Natural killer cell (primary cell): ENCODE measurements around the gene MXRA7. TPM values are rescaled to one million over a fixed set of nuclear protein-coding genes. Genes with fewer than 3 reads are reported as not detected.

Source experiments
- ATAC-seq, 3 donors: fragments of 150-1000 bp in 2 of 3; fragments of 200-7000 bp in 1 of 3; cut with Tn5 transposase; 1 replicate in 1 of 3; 2 replicates in 2 of 3; pipeline ENCODE4 v1.10.0; 2021; ENCODE audit warnings: mild to moderate bottlenecking in 2 of 3, moderate library complexity in 2 of 3
- DNase-seq, 2 donors: peaks; one replicate each; pipeline versions ENCODE4 v3.0.0 to v3.0.0-alpha.2; 2013 to 2021; ENCODE audit warnings: mixed read lengths in 1 of 2
- H3K27ac ChIP-seq: one replicate; pipeline ENCODE4 v1.5.1; 2013; ENCODE audit warnings: mild to moderate bottlenecking, low read length
- H3K27me3 ChIP-seq: one replicate; pipeline ENCODE4 v1.6.1; 2013; ENCODE audit warnings: low read length; ENCODE audit not compliant: control insufficient read depth, insufficient read depth
- H3K36me3 ChIP-seq: one replicate; pipeline ENCODE4 v1.6.1; 2013; ENCODE audit warnings: low read length; ENCODE audit not compliant: control insufficient read depth, insufficient read depth
- H3K4me1 ChIP-seq: one replicate; pipeline ENCODE4 v1.6.1; 2013; ENCODE audit warnings: low read length; ENCODE audit not compliant: control insufficient read depth, insufficient read depth
- H3K4me3 ChIP-seq: one replicate; pipeline ENCODE4 v1.5.1; 2013; ENCODE audit warnings: low read length
- H3K9me3 ChIP-seq: one replicate; pipeline ENCODE4 v1.6.1; 2013; ENCODE audit warnings: low read length; ENCODE audit not compliant: control insufficient read depth, insufficient read depth
- H3K27ac Mint-ChIP-seq, 2 donors: one replicate each; pipeline ENCODE4 v1.8.0; 2022; ENCODE audit warnings: mild to moderate bottlenecking in 2 of 2, mixed read lengths in 2 of 2, moderate library complexity in 1 of 2
- H3K27me3 Mint-ChIP-seq, 2 donors: one replicate each; pipeline ENCODE4 v1.8.0; 2022; ENCODE audit warnings: low read depth in 2 of 2, mixed read lengths in 2 of 2
- H3K36me3 Mint-ChIP-seq: one replicate; pipeline ENCODE4 v1.8.0; 2022; ENCODE audit warnings: mixed read lengths
- H3K4me1 Mint-ChIP-seq, 2 donors: one replicate each; pipeline ENCODE4 v1.8.0; 2022; ENCODE audit warnings: mixed read lengths in 2 of 2
- H3K4me3 Mint-ChIP-seq: one replicate; pipeline ENCODE4 v1.8.0; 2022; ENCODE audit warnings: mild to moderate bottlenecking, moderate library complexity, mixed read lengths
- H3K9me3 Mint-ChIP-seq, 2 donors: one replicate each; pipeline ENCODE4 v1.8.0; 2022; ENCODE audit warnings: mixed read lengths in 2 of 2
- CTCF ChIP-seq: fragments of 200-600 bp; IDR thresholded peaks from one replicate; pipeline ENCODE4 v1.8.0; 2022; ENCODE audit warnings: antibody characterized with exemption
- whole genome bisulfite sequencing: methylation state at CpG from one replicate; pipeline ENCODE4 v1.1.7; 2013; ENCODE audit warnings: missing lambda C conversion rate; ENCODE audit not compliant: insufficient coverage; 5-methylcytosine and 5-hydroxymethylcytosine counted together
- intact Hi-C: fragments of 100-400 bp; cut with micrococcal nuclease; formaldehyde crosslinking; loops from one replicate; pipeline ENCODE4 v1.14.2; 2022
- total RNA-seq, 4 donors: library from RNA; stranded (reverse); fragments of 120-200 nt in 1 of 4; gene quantifications; one replicate each; pipeline versions ENCODE4 v1.2.3 to v1.2.4, GENCODE V29; 2013 to 2022

MXRA7 gene
- total RNA-seq, 3 donors from 2014 or later (not counting 1 experiment from before 2014, with no cell fraction given), result 31.6 to 47.6 (median 46.5) TPM

GRCh38 chr17:76704805-76705204, 6.0 kb downstream of the MXRA7 start:
- no peaks in the 10 kb centered on the region for H3K27me3 Mint-ChIP-seq
- H3K4me3 Mint-ChIP-seq, result no peak overlapping the region
- WGBS, result 53% methylated on average over 4 of the region's 4 CpGs
- intact Hi-C loops, result no loop called here
- no peaks in the 10 kb centered on the region for H3K9me3 ChIP-seq
- H3K4me3 ChIP-seq, result no peak overlapping the region
- H3K9me3 Mint-ChIP-seq, result no peaks in the 10 kb centered on the region
- no peak for ATAC-seq
- peaks cover 25% of the 10 kb centered on the region for H3K4me1 ChIP-seq
- H3K27me3 ChIP-seq, result no peaks in the 10 kb centered on the region
- no peaks in the 10 kb centered on the region for H3K36me3 Mint-ChIP-seq
- H3K4me1 Mint-ChIP-seq, result peaks cover 0 to 50% of the 10 kb centered on the region in 2 donors
- H3K27ac Mint-ChIP-seq, result no peak overlapping the region
- no peak for DNase-seq
- TF ChIP-seq CTCF, result no peak
- H3K27ac ChIP-seq, result no peak overlapping the region
- H3K36me3 ChIP-seq, result no peaks in the 10 kb centered on the region

- Histone ChIP-seq H3K4me3 (no peak overlapping the region), H3K4me1 (peaks cover 22% of the 10 kb centered on the region), H3K27me3 (no peaks in the 10 kb centered on the region), H3K9me3 (no peaks in the 10 kb centered on the region), H3K36me3 (no peaks in the 10 kb centered on the region), H3K27ac (no peak overlapping the region)
- no peak for DNase-seq
- WGBS, result 98% methylated on average over 10 of the region's 10 CpGs
- Mint-ChIP-seq H3K4me1 (peaks cover 0 to 42% of the 10 kb centered on the region in 2 donors), H3K36me3 (no peaks in the 10 kb centered on the region), H3K27me3 (no peaks in the 10 kb centered on the region), H3K4me3 (no peak overlapping the region), H3K27ac (no peak overlapping the region), H3K9me3 (no peaks in the 10 kb centered on the region)
- ATAC-seq, result no peak
- intact Hi-C loops, result no loop called here
- no peak for TF ChIP-seq CTCF
Measured at GRCh38 chr17:76702941-76703637, 7.7 kb downstream of the MXRA7 start.

- no peak overlapping the region for H3K27ac ChIP-seq
- Mint-ChIP-seq H3K27ac (no peak overlapping the region), H3K4me3 (no peak overlapping the region), H3K27me3 (no peaks in the 10 kb centered on the region), H3K4me1 (peaks cover 0 to 35% of the 10 kb centered on the region in 2 donors), H3K36me3 (no peaks in the 10 kb centered on the region), H3K9me3 (no peaks in the 10 kb centered on the region)
- no peaks in the 10 kb centered on the region for H3K9me3 ChIP-seq
- 20% methylated on average over 1 of the region's 2 CpGs for WGBS
- no peak overlapping the region for H3K4me3 ChIP-seq
- intact Hi-C loops, result no loop called here
- H3K4me1 ChIP-seq, result peaks cover 25% of the 10 kb centered on the region
- DNase-seq (no peak), ATAC-seq (no peak)
- no peaks in the 10 kb centered on the region for H3K27me3 ChIP-seq
- H3K36me3 ChIP-seq, result no peaks in the 10 kb centered on the region
- no peak for TF ChIP-seq CTCF
Measured at GRCh38 chr17:76702076-76702475, 8.7 kb downstream of the MXRA7 start.

GRCh38 chr17:76701471-76701967, 9.2 kb downstream of the MXRA7 start:
- Mint-ChIP-seq H3K4me1 (peaks cover 0 to 34% of the 10 kb centered on the region in 2 donors), H3K27ac (no peak overlapping the region), H3K36me3 (no peaks in the 10 kb centered on the region), H3K9me3 (no peaks in the 10 kb centered on the region), H3K27me3 (no peaks in the 10 kb centered on the region), H3K4me3 (no peak overlapping the region)
- Histone ChIP-seq H3K4me1 (peaks cover 25% of the 10 kb centered on the region), H3K4me3 (no peak overlapping the region), H3K36me3 (no peaks in the 10 kb centered on the region), H3K27ac (no peak overlapping the region), H3K27me3 (no peaks in the 10 kb centered on the region), H3K9me3 (no peaks in the 10 kb centered on the region)
- TF ChIP-seq CTCF, result no peak
- ATAC-seq (no peak), DNase-seq (no peak)
- intact Hi-C loops, result no loop called here
- WGBS, result 95% methylated on average over 11 of the region's 11 CpGs
